Peyer's patch (tissue), 4 donors: Measurements from ENCODE around the gene IGFBP2. TPM values are rescaled to one million over a fixed set of nuclear protein-coding genes. Genes with fewer than 3 reads are reported as not detected.

Experiments used
- DNase-seq, 3 donors: peaks; one replicate each; pipeline ENCODE4 v3.0.0-alpha.2; 2017 to 2019
- H3K27ac ChIP-seq, 4 donors: fragments of 200-600 bp; sonication (generic); one replicate each; pipeline ENCODE4 v1.5.1; 2016 to 2019
- H3K27me3 ChIP-seq, 2 donors: fragments of 200-600 bp; sonication (generic); one replicate each; pipeline ENCODE4 v1.5.1; 2019
- H3K36me3 ChIP-seq, 3 donors: fragments of 200-600 bp; sonication (generic); one replicate each; pipeline ENCODE4 v1.5.1; 2016 to 2019
- H3K4me1 ChIP-seq, 4 donors: fragments of 200-600 bp; sonication (generic); one replicate each; pipeline ENCODE4 v1.5.1; 2016 to 2019
- H3K4me3 ChIP-seq, 4 donors: fragments of 200-600 bp; sonication (generic); 1 replicate in 3 of 4; 2 replicates in 1 of 4; pipeline ENCODE4 v1.5.1; 2016 to 2019; ENCODE audit warnings: mild to moderate bottlenecking in 1 of 4
- H3K9me3 ChIP-seq, 4 donors: fragments of 200-600 bp; sonication (generic); one replicate each; pipeline ENCODE4 v1.5.1; 2016 to 2019; ENCODE audit warnings: mild to moderate bottlenecking in 1 of 4
- POLR2A ChIP-seq, 2 donors: fragments of 450-650 bp; IDR thresholded peaks; one replicate each; pipeline ENCODE4 v1.5.1; 2017; ENCODE audit warnings: antibody characterized with exemption in 2 of 2, mild to moderate bottlenecking in 2 of 2, moderate library complexity in 2 of 2
- total RNA-seq, 4 donors: library from RNA; depleted of rRNA; stranded (reverse); fragments of >200 nt; gene quantifications; one replicate each; pipeline ENCODE4 v1.1.0, GENCODE V29; 2016
- TF ChIP-seq, protein P1 (sequence below), 6 experiments: fragments of 450-650 bp in 4 of 6; fragments of 200-600 bp in 2 of 6; sonication (generic) in 1 of 6; IDR thresholded peaks; one replicate each; pipeline ENCODE4 v1.5.1; 2017 to 2019; ENCODE audit warnings: antibody characterized with exemption in 6 of 6, mild to moderate bottlenecking in 3 of 6, moderate library complexity in 1 of 6

IGFBP2 gene
- total RNA-seq, 4 donors from 2014 or later = 24.8 to 51.9 (median 44.6) TPM

GRCh38 chr2:216636551-216637450, 3.6 kb downstream of the IGFBP2 start:
- peaks cover 0 to 5% (median 0%) of the 10 kb centered on the region in 4 donors for H3K9me3 ChIP-seq
- H3K27me3 ChIP-seq = no peaks in the 10 kb centered on the region
- TF ChIP-seq, protein P1, sequence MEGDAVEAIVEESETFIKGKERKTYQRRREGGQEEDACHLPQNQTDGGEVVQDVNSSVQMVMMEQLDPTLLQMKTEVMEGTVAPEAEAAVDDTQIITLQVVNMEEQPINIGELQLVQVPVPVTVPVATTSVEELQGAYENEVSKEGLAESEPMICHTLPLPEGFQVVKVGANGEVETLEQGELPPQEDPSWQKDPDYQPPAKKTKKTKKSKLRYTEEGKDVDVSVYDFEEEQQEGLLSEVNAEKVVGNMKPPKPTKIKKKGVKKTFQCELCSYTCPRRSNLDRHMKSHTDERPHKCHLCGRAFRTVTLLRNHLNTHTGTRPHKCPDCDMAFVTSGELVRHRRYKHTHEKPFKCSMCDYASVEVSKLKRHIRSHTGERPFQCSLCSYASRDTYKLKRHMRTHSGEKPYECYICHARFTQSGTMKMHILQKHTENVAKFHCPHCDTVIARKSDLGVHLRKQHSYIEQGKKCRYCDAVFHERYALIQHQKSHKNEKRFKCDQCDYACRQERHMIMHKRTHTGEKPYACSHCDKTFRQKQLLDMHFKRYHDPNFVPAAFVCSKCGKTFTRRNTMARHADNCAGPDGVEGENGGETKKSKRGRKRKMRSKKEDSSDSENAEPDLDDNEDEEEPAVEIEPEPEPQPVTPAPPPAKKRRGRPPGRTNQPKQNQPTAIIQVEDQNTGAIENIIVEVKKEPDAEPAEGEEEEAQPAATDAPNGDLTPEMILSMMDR (IDR thresholded peaks at IDR 0.05) = no peak
- peak in 1 of 2 donors; percentile 42 for TF ChIP-seq POLR2A (IDR thresholded peaks at IDR 0.05)
- peak in 2 of 3 donors; percentile 83 for DNase-seq
- H3K4me3 ChIP-seq = peak overlapping the region in 2 of 4 donors; percentile 1 to 25
- H3K27ac ChIP-seq = peak overlapping the region in 3 of 4 donors; percentile 15 to 88 (median 74)
- H3K4me1 ChIP-seq = peaks cover 0 to 42% (median 4%) of the 10 kb centered on the region in 4 donors
- no peaks in the 10 kb centered on the region for H3K36me3 ChIP-seq

- Histone ChIP-seq H3K4me3 (no peak overlapping the region), H3K9me3 (peaks cover 0 to 5% (median 0%) of the 10 kb centered on the region in 4 donors), H3K27me3 (no peaks in the 10 kb centered on the region), H3K27ac (peak overlapping the region in 3 of 4 donors; percentile 27 to 88 (median 74)), H3K4me1 (peaks cover 0 to 42% (median 4%) of the 10 kb centered on the region in 4 donors), H3K36me3 (no peaks in the 10 kb centered on the region)
- DNase-seq = no peak
- no peak for TF ChIP-seq POLR2A (IDR thresholded peaks at IDR 0.05)
- TF ChIP-seq, protein P1 (IDR thresholded peaks at IDR 0.05) = no peak
Measured at GRCh38 chr2:216637472-216637871, 4.3 kb downstream of the IGFBP2 start.

DNA sequence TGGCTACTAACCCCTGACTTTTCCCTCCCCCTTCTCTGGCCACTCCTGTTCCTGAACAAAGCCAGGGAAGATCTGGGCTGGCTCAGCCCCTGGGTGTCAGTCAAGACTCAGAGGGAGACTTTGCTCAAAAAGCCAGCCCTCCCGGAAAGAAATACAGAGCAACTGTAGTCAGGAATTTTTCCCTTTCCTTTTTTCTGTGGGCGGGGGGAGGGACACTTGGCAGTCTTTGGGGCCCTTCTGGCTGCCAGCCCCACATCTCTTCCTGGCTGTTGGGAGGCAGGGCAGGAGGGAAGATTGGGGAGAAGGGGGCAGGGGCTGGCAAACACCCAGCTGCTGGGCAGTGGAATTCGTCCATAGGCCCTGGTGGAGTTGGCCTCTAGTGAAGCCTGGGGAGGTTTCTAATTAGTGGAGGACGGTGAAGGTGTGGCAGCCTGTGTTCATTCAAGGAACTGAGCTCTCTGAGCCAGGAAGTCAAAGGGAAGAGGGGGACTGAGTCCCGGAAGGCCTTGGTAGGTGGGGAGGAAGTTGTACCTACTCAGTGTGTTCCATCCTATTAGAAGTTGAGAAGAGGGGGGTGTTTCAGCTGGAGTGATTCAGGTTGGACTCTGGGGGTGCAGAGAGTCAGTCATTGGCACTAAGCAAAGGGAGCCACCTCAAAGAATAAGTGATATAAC, 10.9 kb downstream of the IGFBP2 start:
- Histone ChIP-seq H3K27ac (peak overlapping the region in 1 of 4 donors; percentile 10), H3K27me3 (no peaks in the 10 kb centered on the region), H3K9me3 (peaks cover 0 to 5% (median 0%) of the 10 kb centered on the region in 4 donors), H3K4me3 (no peak overlapping the region), H3K4me1 (no peaks in the 10 kb centered on the region), H3K36me3 (no peaks in the 10 kb centered on the region)
- no peak for DNase-seq
- no peak for TF ChIP-seq POLR2A (IDR thresholded peaks at IDR 0.05)
- TF ChIP-seq, protein P1 (IDR thresholded peaks at IDR 0.05) = no peak

- H3K27me3 ChIP-seq = no peaks in the 10 kb centered on the region
- peaks cover 0 to 4% (median 0%) of the 10 kb centered on the region in 4 donors for H3K9me3 ChIP-seq
- H3K36me3 ChIP-seq = no peaks in the 10 kb centered on the region
- H3K4me1 ChIP-seq = no peaks in the 10 kb centered on the region
- no peak for DNase-seq
- no peak overlapping the region for H3K4me3 ChIP-seq
- TF ChIP-seq, protein P1 (IDR thresholded peaks at IDR 0.05) = no peak
- TF ChIP-seq POLR2A (IDR thresholded peaks at IDR 0.05) = no peak
- H3K27ac ChIP-seq = no peak overlapping the region
Measured at GRCh38 chr2:216644842-216645635, 11.8 kb downstream of the IGFBP2 start.

- Histone ChIP-seq H3K36me3 (no peaks in the 10 kb centered on the region), H3K27ac (no peak overlapping the region), H3K27me3 (no peaks in the 10 kb centered on the region), H3K4me3 (no peak overlapping the region), H3K9me3 (no peaks in the 10 kb centered on the region), H3K4me1 (no peaks in the 10 kb centered on the region)
- no peak for TF ChIP-seq POLR2A (IDR thresholded peaks at IDR 0.05)
- TF ChIP-seq, protein P1 (IDR thresholded peaks at IDR 0.05) = no peak
- no peak for DNase-seq
Measured at GRCh38 chr2:216645636-216645950, 12.4 kb downstream of the IGFBP2 start.
